Nephron progenitor cell (in vitro differentiated cells): Measurements from ENCODE around the gene NCOA6.

ENCODE experiments used
- DNase-seq: peaks from one replicate; pipeline ENCODE4 v3.0.0; 2021
- H3K27ac Mint-ChIP-seq: 2 replicates; pipeline ENCODE4 v1.8.0; 2021; ENCODE audit warnings: mild to moderate bottlenecking, moderate library complexity, mixed read lengths
- H3K27me3 Mint-ChIP-seq: 2 replicates; pipeline ENCODE4 v1.8.0; 2021; ENCODE audit warnings: mild to moderate bottlenecking, low read depth, mixed read lengths; ENCODE audit not compliant: poor library complexity
- H3K36me3 Mint-ChIP-seq: 2 replicates; pipeline ENCODE4 v1.8.0; 2021; ENCODE audit warnings: low read depth, mixed read lengths
- H3K4me1 Mint-ChIP-seq: 2 replicates; pipeline ENCODE4 v1.8.0; 2021; ENCODE audit warnings: mixed read lengths
- H3K4me3 Mint-ChIP-seq: 2 replicates; pipeline ENCODE4 v1.8.0; 2021; ENCODE audit warnings: mild to moderate bottlenecking, moderate library complexity, mixed read lengths
- H3K9me3 Mint-ChIP-seq: 2 replicates; pipeline ENCODE4 v1.8.0; 2021; ENCODE audit warnings: mild to moderate bottlenecking, moderate library complexity, mixed read lengths
- CTCF ChIP-seq: fragments of 200-600 bp; sonication (generic); IDR thresholded peaks from 2 replicates; pipeline ENCODE4 v1.5.0; 2021; ENCODE audit warnings: antibody characterized with exemption

Gene NCOA6

GRCh38 chr20:34772437-34772836 lies 53.0 kb downstream of the NCOA6 start:
- Mint-ChIP-seq H3K9me3 (no peaks in the 10 kb centered on the region), H3K4me1 (peaks cover 18% of the 10 kb centered on the region), H3K4me3 (no peak overlapping the region), H3K36me3 (peaks cover 54% of the 10 kb centered on the region), H3K27ac (no peak overlapping the region), H3K27me3 (no peaks in the 10 kb centered on the region)
- TF ChIP-seq CTCF, result no peak
- DNase-seq, result no peak

GRCh38 chr20:34771680-34772081 lies 53.8 kb downstream of the NCOA6 start:
- DNase-seq, result no peak
- peaks cover 54% of the 10 kb centered on the region for H3K36me3 Mint-ChIP-seq
- H3K27ac Mint-ChIP-seq, result peak overlapping the region; percentile 87
- H3K27me3 Mint-ChIP-seq, result no peaks in the 10 kb centered on the region
- no peaks in the 10 kb centered on the region for H3K9me3 Mint-ChIP-seq
- TF ChIP-seq CTCF, result no peak
- peaks cover 18% of the 10 kb centered on the region for H3K4me1 Mint-ChIP-seq
- H3K4me3 Mint-ChIP-seq, result no peak overlapping the region

- no peak for DNase-seq
- TF ChIP-seq CTCF, result no peak
- Mint-ChIP-seq H3K36me3 (peaks cover 52% of the 10 kb centered on the region), H3K27me3 (no peaks in the 10 kb centered on the region), H3K27ac (no peak overlapping the region), H3K9me3 (no peaks in the 10 kb centered on the region), H3K4me3 (no peak overlapping the region), H3K4me1 (peaks cover 6% of the 10 kb centered on the region)
Measured at GRCh38 chr20:34768096-34768495, 57.4 kb downstream of the NCOA6 start.

GRCh38 chr20:34762031-34762555 lies 63.4 kb downstream of the NCOA6 start:
- Mint-ChIP-seq H3K27ac (no peak overlapping the region), H3K36me3 (peaks cover 77% of the 10 kb centered on the region), H3K4me1 (peaks cover 6% of the 10 kb centered on the region), H3K27me3 (no peaks in the 10 kb centered on the region), H3K4me3 (no peak overlapping the region), H3K9me3 (no peaks in the 10 kb centered on the region)
- TF ChIP-seq CTCF, result no peak
- no peak for DNase-seq

DNA sequence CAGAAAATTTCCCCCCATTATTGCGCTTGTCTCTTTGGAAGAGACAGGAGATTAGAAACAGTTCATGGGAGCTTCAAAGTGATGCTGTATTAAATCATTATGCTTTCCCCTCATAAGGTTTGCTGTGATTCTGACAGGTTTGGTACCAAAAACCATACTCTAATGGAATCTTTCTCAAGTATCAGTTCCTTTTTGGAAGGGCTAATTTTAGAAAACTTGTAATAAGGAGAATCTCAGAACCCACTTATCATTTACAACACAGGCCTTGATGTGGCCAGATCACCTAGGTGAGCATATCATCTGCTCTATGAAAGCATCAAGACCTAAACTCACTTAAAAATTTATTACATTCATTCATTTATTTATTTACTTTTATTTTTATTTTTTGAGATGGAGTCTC lies 70.1 kb downstream of the NCOA6 start:
- Mint-ChIP-seq H3K4me3 (no peak overlapping the region), H3K27me3 (no peaks in the 10 kb centered on the region), H3K4me1 (peaks cover 28% of the 10 kb centered on the region), H3K9me3 (no peaks in the 10 kb centered on the region), H3K36me3 (peaks cover 69% of the 10 kb centered on the region), H3K27ac (no peak overlapping the region)
- DNase-seq, result no peak
- no peak for TF ChIP-seq CTCF

GRCh38 chr20:34754611-34755010 lies 70.8 kb downstream of the NCOA6 start:
- Mint-ChIP-seq H3K9me3 (no peaks in the 10 kb centered on the region), H3K27ac (peak overlapping the region; percentile 2), H3K4me1 (peaks cover 28% of the 10 kb centered on the region), H3K27me3 (no peaks in the 10 kb centered on the region), H3K36me3 (peaks cover 70% of the 10 kb centered on the region), H3K4me3 (no peak overlapping the region)
- DNase-seq, result no peak
- no peak for TF ChIP-seq CTCF
